Stomach (tissue), 19 donors: ENCODE measurements around the gene RGS21. TPM values are rescaled to one million over a fixed set of nuclear protein-coding genes. Genes with fewer than 3 reads are reported as not detected.

Experiments used
- DNase-seq, 2 donors: peaks; one replicate each; pipeline versions ENCODE4 v3.0.0 to v3.0.0-alpha.2; 2013 to 2019
- H3K27ac ChIP-seq, 5 donors: fragments of 200-600 bp in 4 of 5; sonication (generic) in 4 of 5; one replicate each; pipeline ENCODE4 v1.5.1; 2013 to 2019; ENCODE audit warnings: mild to moderate bottlenecking in 1 of 5, moderate library complexity in 1 of 5
- H3K27me3 ChIP-seq, 3 donors: fragments of 200-600 bp; sonication (generic); one replicate each; pipeline ENCODE4 v1.5.1; 2017 to 2019; ENCODE audit warnings: mixed run types in 1 of 3
- H3K36me3 ChIP-seq, 4 donors: fragments of 200-600 bp; sonication (generic); 1 replicate in 3 of 4; 2 replicates in 1 of 4; pipeline ENCODE4 v1.5.1; 2016 to 2019
- H3K4me1 ChIP-seq, 4 donors: fragments of 200-600 bp; sonication (generic); one replicate each; pipeline ENCODE4 v1.5.1; 2016 to 2019
- H3K4me3 ChIP-seq, 4 donors: fragments of 200-600 bp; sonication (generic) in 3 of 4; one replicate each; pipeline ENCODE4 v1.5.1; 2016 to 2019; ENCODE audit warnings: mild to moderate bottlenecking in 1 of 4
- H3K9me3 ChIP-seq, 4 donors: fragments of 200-600 bp; sonication (generic); one replicate each; pipeline ENCODE4 v1.5.1; 2016 to 2019
- EP300 ChIP-seq: sonication (generic); formaldehyde crosslinking; IDR thresholded peaks from one replicate; pipeline ENCODE4 v1.6.1; 2017; ENCODE audit warnings: antibody characterized with exemption
- POLR2A ChIP-seq, 4 donors: fragments of 450-650 bp; IDR thresholded peaks; one replicate each; pipeline ENCODE4 v1.6.1; 2016; ENCODE audit warnings: antibody characterized with exemption in 4 of 4, control low read depth in 2 of 4, mild to moderate bottlenecking in 1 of 4, moderate library complexity in 1 of 4
- POLR2AphosphoS5 ChIP-seq, 3 donors: sonication (generic); formaldehyde crosslinking; IDR thresholded peaks; one replicate each; pipeline ENCODE4 v1.6.1; 2016; ENCODE audit warnings: antibody characterized with exemption in 3 of 3
- WGBS, 5 donors: extraction: QIAGEN DNeasy Blood & Tissue Kit in 3 of 5; methylation state at CpG; one replicate each; pipeline versions ENCODE4 v1.1.5 to v1.1.7; 2013 to 2018; 5-methylcytosine and 5-hydroxymethylcytosine counted together
- intact Hi-C: fragments of 100-400 bp; cut with DNase I; formaldehyde crosslinking; loops from one replicate; pipeline ENCODE4 v1.15.1; 2023; ENCODE audit warnings: low total_unique reads
- long read RNA-seq, 10 donors: transcript quantifications; one replicate each; lab custom pipeline, GENCODE V29; 2026
- polyA plus RNA-seq, 3 donors: library from polyadenylated mRNA; stranded (reverse); fragments of 200-250 nt; gene quantifications; one replicate each; pipeline ENCODE4 v1.2.3, GENCODE V29; 2013
- total RNA-seq, 5 donors: library from RNA; depleted of rRNA; stranded (reverse); fragments of >200 nt; gene quantifications; one replicate each; pipeline versions ENCODE4 v1.1.0 to v1.2.3, GENCODE V29; 2014 to 2016
- TF ChIP-seq, protein P1 (sequence below), 7 experiments: fragments of 450-650 bp in 4 of 7; fragments of 200-600 bp in 3 of 7; sonication (generic) in 3 of 7; IDR thresholded peaks; one replicate each; pipeline ENCODE4 v1.5.1; 2016 to 2019; ENCODE audit warnings: antibody characterized with exemption in 7 of 7, control low read depth in 2 of 7, mild to moderate bottlenecking in 1 of 7
- donor health status: healthy with polysubstance abuse.
- donor health status: Bipolar disorder and iron deficiency.
- donor health status: healthy.

The RGS21 gene, protein sequence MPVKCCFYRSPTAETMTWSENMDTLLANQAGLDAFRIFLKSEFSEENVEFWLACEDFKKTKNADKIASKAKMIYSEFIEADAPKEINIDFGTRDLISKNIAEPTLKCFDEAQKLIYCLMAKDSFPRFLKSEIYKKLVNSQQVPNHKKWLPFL
- not detected for total RNA-seq
- polyA plus RNA-seq, result not detected
- long read RNA-seq, donor 1, result 0 reads
- long read RNA-seq, donor 2, result 0 reads
- long read RNA-seq, donor 3, result 0 reads
- long read RNA-seq, donor 4, result 0 reads
- long read RNA-seq, donor 5, result 0 reads
- long read RNA-seq, donor 6, result 0 reads
- long read RNA-seq, donor 7, result 0 reads
- long read RNA-seq, donor 8, result 0 reads
- long read RNA-seq, donor 9, result 0 reads
- long read RNA-seq, donor 10, result 0 reads

DNA sequence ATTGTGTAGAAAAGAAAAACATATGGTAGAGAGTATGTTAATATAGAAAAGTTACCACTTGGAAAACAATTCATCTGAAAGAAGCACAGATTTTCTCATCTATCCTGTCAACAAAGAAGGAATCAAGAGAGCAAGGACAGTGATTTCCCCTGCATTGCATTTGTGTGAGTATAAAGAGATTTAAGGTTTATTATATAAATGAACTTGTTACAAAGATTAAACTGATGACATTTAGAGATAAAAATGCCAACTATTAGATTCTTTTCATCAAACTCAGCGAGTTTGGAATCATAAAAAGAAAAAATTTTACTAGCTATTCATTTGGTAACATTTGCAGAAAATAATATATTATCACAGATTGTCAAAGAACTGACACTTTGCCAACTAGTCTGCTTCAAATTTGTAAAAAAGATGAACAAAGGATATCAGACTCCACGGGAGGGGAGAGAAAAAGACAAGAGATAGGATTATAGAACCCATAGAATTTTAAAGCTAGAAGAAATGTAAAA is at the start of gene RGS21:
Gene RGS21 (plus strand): TSS at position 51 of the 509 bp plus-strand sequence. CDS start 26,045 bp downstream, outside the sequence.
- H3K9me3 ChIP-seq, result no peaks in the 10 kb centered on the region
- no peak for DNase-seq
- WGBS, 5 donors, result 29 to 38% (median 31%) methylated on average over 2 of the region's 2 CpGs
- H3K27me3 ChIP-seq, result no peaks in the 10 kb centered on the region
- intact Hi-C loops, result no loop called here
- TF ChIP-seq POLR2A (IDR thresholded peaks at IDR 0.05) (no peak), POLR2AphosphoS5 (IDR thresholded peaks at IDR 0.05) (no peak), EP300 (no peak)
- TF ChIP-seq, protein P1, sequence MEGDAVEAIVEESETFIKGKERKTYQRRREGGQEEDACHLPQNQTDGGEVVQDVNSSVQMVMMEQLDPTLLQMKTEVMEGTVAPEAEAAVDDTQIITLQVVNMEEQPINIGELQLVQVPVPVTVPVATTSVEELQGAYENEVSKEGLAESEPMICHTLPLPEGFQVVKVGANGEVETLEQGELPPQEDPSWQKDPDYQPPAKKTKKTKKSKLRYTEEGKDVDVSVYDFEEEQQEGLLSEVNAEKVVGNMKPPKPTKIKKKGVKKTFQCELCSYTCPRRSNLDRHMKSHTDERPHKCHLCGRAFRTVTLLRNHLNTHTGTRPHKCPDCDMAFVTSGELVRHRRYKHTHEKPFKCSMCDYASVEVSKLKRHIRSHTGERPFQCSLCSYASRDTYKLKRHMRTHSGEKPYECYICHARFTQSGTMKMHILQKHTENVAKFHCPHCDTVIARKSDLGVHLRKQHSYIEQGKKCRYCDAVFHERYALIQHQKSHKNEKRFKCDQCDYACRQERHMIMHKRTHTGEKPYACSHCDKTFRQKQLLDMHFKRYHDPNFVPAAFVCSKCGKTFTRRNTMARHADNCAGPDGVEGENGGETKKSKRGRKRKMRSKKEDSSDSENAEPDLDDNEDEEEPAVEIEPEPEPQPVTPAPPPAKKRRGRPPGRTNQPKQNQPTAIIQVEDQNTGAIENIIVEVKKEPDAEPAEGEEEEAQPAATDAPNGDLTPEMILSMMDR (IDR thresholded peaks at IDR 0.05), result no peak
- H3K4me1 ChIP-seq, result no peaks in the 10 kb centered on the region
- no peak within 1 kb of the TSS for H3K27ac ChIP-seq
- no peaks in the 10 kb centered on the region for H3K36me3 ChIP-seq
- H3K4me3 ChIP-seq, result no peak within 1 kb of the TSS

DNA sequence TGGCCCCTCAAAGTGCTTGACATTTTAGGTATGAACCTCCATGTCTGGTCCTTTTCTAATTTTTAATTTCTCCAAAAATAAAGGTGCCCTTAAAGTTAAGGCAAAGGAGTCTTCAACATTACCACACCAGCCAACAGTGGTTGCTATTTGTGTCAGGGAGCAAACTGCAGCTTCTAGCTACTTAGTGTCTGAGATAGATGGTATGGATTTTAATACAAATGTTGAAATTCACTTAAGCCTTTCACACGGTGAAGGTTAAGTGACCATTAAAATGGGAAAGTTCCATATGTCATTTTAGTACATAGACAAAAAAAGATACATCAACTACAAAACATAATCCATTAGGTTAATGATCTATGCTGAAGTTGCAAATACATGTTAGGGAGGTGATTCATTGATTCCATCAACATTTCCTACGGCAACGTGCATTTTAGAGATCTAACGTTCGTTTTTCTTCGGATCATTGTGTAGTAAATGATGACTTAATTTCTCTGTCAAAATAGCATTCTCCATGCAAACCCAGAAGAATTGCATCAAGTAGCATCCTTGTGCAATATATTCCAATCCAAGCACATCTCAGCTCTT is 48.2 kb upstream of the RGS21 start:
- intact Hi-C loops, result no loop called here
- WGBS, 5 donors, result 71 to 84% (median 81%) methylated on average over 6 of the region's 6 CpGs
- no peaks in the 10 kb centered on the region for H3K36me3 ChIP-seq
- no peak overlapping the region for H3K4me3 ChIP-seq
- no peak overlapping the region for H3K27ac ChIP-seq
- H3K9me3 ChIP-seq, result no peaks in the 10 kb centered on the region
- H3K4me1 ChIP-seq, result no peaks in the 10 kb centered on the region
- H3K27me3 ChIP-seq, result no peaks in the 10 kb centered on the region
- no peak for TF ChIP-seq POLR2AphosphoS5 (IDR thresholded peaks at IDR 0.05)
- no peak for TF ChIP-seq POLR2A (IDR thresholded peaks at IDR 0.05)
- TF ChIP-seq, protein P1 (IDR thresholded peaks at IDR 0.05), result no peak
- no peak for TF ChIP-seq EP300
- no peak for DNase-seq

DNA sequence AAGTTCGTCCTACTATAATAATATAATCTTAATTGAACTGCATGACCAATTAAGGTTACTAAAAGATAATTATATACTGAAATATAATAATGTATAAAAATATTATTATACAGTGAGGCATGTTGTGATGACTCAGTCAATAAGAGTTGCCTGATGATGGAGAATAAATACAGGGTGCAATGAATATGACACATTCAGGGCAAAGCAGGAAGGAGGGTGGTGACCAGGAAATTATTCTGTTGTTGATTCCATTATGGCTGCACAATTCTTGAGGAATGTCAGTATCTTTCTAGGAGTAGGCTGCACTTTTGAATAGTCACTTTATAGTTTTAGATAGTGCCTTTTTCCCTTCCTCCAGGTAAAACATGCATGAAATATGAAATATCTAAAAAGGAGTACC is 46.4 kb upstream of the RGS21 start:
- no peak for DNase-seq
- Histone ChIP-seq H3K36me3 (no peaks in the 10 kb centered on the region), H3K27ac (no peak overlapping the region), H3K4me3 (no peak overlapping the region), H3K4me1 (no peaks in the 10 kb centered on the region), H3K27me3 (no peaks in the 10 kb centered on the region), H3K9me3 (no peaks in the 10 kb centered on the region)
- TF ChIP-seq POLR2AphosphoS5 (IDR thresholded peaks at IDR 0.05) (no peak), EP300 (no peak), POLR2A (IDR thresholded peaks at IDR 0.05) (no peak)
- TF ChIP-seq, protein P1 (IDR thresholded peaks at IDR 0.05), result no peak
- intact Hi-C loops, result no loop called here
- 80 to 86% (median 82%) methylated on average over 1 of the region's 1 CpG for WGBS, 5 donors

DNA sequence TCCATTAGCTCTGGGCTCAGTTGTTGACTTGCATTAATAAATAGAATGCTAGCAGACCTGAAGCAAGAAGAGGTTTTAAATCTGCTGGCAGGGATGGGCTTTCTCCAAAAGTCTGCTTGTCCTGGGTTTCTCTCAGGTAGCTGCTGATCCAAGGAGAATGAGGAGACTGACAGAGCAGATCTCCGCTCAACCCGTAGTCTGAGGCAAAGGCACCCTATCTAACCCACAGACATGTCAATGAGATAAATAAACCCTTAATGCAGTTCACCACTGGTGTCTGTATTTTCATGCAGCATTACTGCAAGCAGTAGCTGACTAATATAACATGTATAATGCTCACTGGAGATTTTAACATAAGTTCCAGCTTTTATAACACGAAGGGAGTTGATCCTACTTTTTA is 44.1 kb upstream of the RGS21 start:
- TF ChIP-seq POLR2AphosphoS5 (IDR thresholded peaks at IDR 0.05) (no peak), POLR2A (IDR thresholded peaks at IDR 0.05) (no peak), EP300 (no peak)
- TF ChIP-seq, protein P1 (IDR thresholded peaks at IDR 0.05), result no peak
- H3K27me3 ChIP-seq, result no peaks in the 10 kb centered on the region
- intact Hi-C loops, result no loop called here
- 55 to 80% (median 70%) methylated on average over 3 of the region's 3 CpGs for WGBS, 5 donors
- H3K36me3 ChIP-seq, result no peaks in the 10 kb centered on the region
- no peaks in the 10 kb centered on the region for H3K4me1 ChIP-seq
- H3K9me3 ChIP-seq, result no peaks in the 10 kb centered on the region
- H3K27ac ChIP-seq, result no peak overlapping the region
- no peak for DNase-seq
- H3K4me3 ChIP-seq, result no peak overlapping the region
